ENCODE measurements around the gene AK2.

AK2 gene

GRCh38 chr1:32962248-32962896 is 74.3 kb downstream of the AK2 start:
- Histone ChIP-seq H4K20me1 (ENCODE audit: insufficient read depth, low read length) (peaks cover 14% of the 10 kb centered on the region), H3K79me2 (ENCODE audit: insufficient read depth, low read length) (peaks cover 53% of the 10 kb centered on the region)
- TF ChIP-seq CTCF (IDR thresholded peaks at IDR 0.05; ENCODE audit: borderline replicate concordance, extremely low read depth, low read length, poor library complexity, severe bottlenecking) (no peak), EZH2 (IDR thresholded peaks at IDR 0.05; ENCODE audit: borderline replicate concordance, low read depth, low read length, severe bottlenecking) (no peak)

GRCh38 chr1:32960819-32961355 is 75.8 kb downstream of the AK2 start:
- DNase-seq, result no peak

More at GRCh38 chr1:32962248-32962896, 74.3 kb downstream of the AK2 start:
- no peak overlapping the region for H2AFZ ChIP-seq (ENCODE audit: low read depth, low read length)
- no peaks in the 10 kb centered on the region for H3K9me3 ChIP-seq (ENCODE audit: insufficient read depth, low read length, severe bottlenecking)
- H3K9ac ChIP-seq (ENCODE audit: low read depth, low read length), result peak overlapping the region; percentile 66; the same call in 1 of the 2 replicates
- DNase-seq, result no peak
- H3K27me3 ChIP-seq (ENCODE audit: insufficient read depth, low read length, poor library complexity), result no peaks in the 10 kb centered on the region
- H3K36me3 ChIP-seq (ENCODE audit: insufficient read depth, low read length), result no peaks in the 10 kb centered on the region
- H3K4me2 ChIP-seq (ENCODE audit: insufficient read depth, low read length), result peak overlapping the region; percentile 100
- H3K4me3 ChIP-seq (ENCODE audit: low read depth in 1 of 2, low read length in 2 of 2), result peak overlapping the region in 1 of 2 experiments; percentile 73; a peak in 2 of 4 replicates
- H3K27ac ChIP-seq (ENCODE audit: low read length), result peak overlapping the region; percentile 24; the same call in 1 of the 2 replicates
- H3K4me1 ChIP-seq (ENCODE audit: insufficient read depth, low read length), result peaks cover 53% of the 10 kb centered on the region
- ATAC-seq (ENCODE audit: insufficient read depth, low read depth), result peak; percentile 5; the same call in 1 of the 3 replicates

GRCh38 chr1:32960342-32960741 is 76.3 kb downstream of the AK2 start:
- Histone ChIP-seq H3K9ac (ENCODE audit: low read depth, low read length) (no peak overlapping the region), H3K4me2 (ENCODE audit: insufficient read depth, low read length) (peak overlapping the region; percentile 15; the same call in 1 of the 2 replicates), H3K4me1 (ENCODE audit: insufficient read depth, low read length) (peaks cover 56% of the 10 kb centered on the region), H3K36me3 (ENCODE audit: insufficient read depth, low read length) (no peaks in the 10 kb centered on the region), H3K4me3 (ENCODE audit: low read depth in 1 of 2, low read length in 2 of 2) (no peak overlapping the region), H3K9me3 (ENCODE audit: insufficient read depth, low read length, severe bottlenecking) (no peaks in the 10 kb centered on the region), H3K79me2 (ENCODE audit: insufficient read depth, low read length) (peaks cover 66% of the 10 kb centered on the region), H3K27ac (ENCODE audit: low read length) (no peak overlapping the region), H3K27me3 (ENCODE audit: insufficient read depth, low read length, poor library complexity) (no peaks in the 10 kb centered on the region), H2AFZ (ENCODE audit: low read depth, low read length) (no peak overlapping the region), H4K20me1 (ENCODE audit: insufficient read depth, low read length) (peaks cover 20% of the 10 kb centered on the region)
- DNase-seq (no peak), ATAC-seq (ENCODE audit: insufficient read depth, low read depth) (no peak)
- no peak for TF ChIP-seq EZH2 (IDR thresholded peaks at IDR 0.05; ENCODE audit: borderline replicate concordance, low read depth, low read length, severe bottlenecking)
- no peak for TF ChIP-seq CTCF (IDR thresholded peaks at IDR 0.05; ENCODE audit: borderline replicate concordance, extremely low read depth, low read length, poor library complexity, severe bottlenecking)

More at GRCh38 chr1:32960819-32961355, 75.8 kb downstream of the AK2 start:
- Histone ChIP-seq H3K36me3 (ENCODE audit: insufficient read depth, low read length) (no peaks in the 10 kb centered on the region), H3K27me3 (ENCODE audit: insufficient read depth, low read length, poor library complexity) (no peaks in the 10 kb centered on the region), H3K9ac (ENCODE audit: low read depth, low read length) (no peak overlapping the region), H3K9me3 (ENCODE audit: insufficient read depth, low read length, severe bottlenecking) (no peaks in the 10 kb centered on the region), H4K20me1 (ENCODE audit: insufficient read depth, low read length) (peaks cover 20% of the 10 kb centered on the region), H3K4me1 (ENCODE audit: insufficient read depth, low read length) (peaks cover 60% of the 10 kb centered on the region), H3K4me3 (ENCODE audit: low read depth in 1 of 2, low read length in 2 of 2) (no peak overlapping the region), H3K27ac (ENCODE audit: low read length) (no peak overlapping the region), H3K79me2 (ENCODE audit: insufficient read depth, low read length) (peaks cover 66% of the 10 kb centered on the region), H3K4me2 (ENCODE audit: insufficient read depth, low read length) (no peak overlapping the region), H2AFZ (ENCODE audit: low read depth, low read length) (no peak overlapping the region)
- TF ChIP-seq CTCF (IDR thresholded peaks at IDR 0.05; ENCODE audit: borderline replicate concordance, extremely low read depth, low read length, poor library complexity, severe bottlenecking), result no peak
- no peak for TF ChIP-seq EZH2 (IDR thresholded peaks at IDR 0.05; ENCODE audit: borderline replicate concordance, low read depth, low read length, severe bottlenecking)
- ATAC-seq (ENCODE audit: insufficient read depth, low read depth), result no peak
